Diencephalon (tissue), 1 donor: ENCODE data around the gene PNO1. TPM values are rescaled to one million over a fixed set of nuclear protein-coding genes. Genes with fewer than 3 reads are reported as not detected.

Experiments
- total RNA-seq: library from RNA; depleted of rRNA; stranded (reverse); fragments of >200 nt; gene quantifications from one replicate; pipeline ENCODE4 v1.2.3, GENCODE V29; 2014

Gene PNO1
- 13.4 TPM for total RNA-seq

GRCh38 chr2:68157402-68158133 is at the start of gene PNO1:
Gene PNO1, plus strand, starts transcription at chr2:68157888. Its CDS starts 47 bp downstream, at chr2:68157935.

Other genes starting within 250 kb of the PNO1 start
- 32.5 TPM for gene C1D, start 94.9 kb upstream of the PNO1 start, total RNA-seq
- gene PPP3R1, start 94.6 kb downstream of the PNO1 start, total RNA-seq = 102 TPM
- 80.5 TPM for gene CNRIP1, start 162.1 kb downstream of the PNO1 start, total RNA-seq
- 3.7 TPM for gene PLEK, start 207.4 kb downstream of the PNO1 start, total RNA-seq